Raji (cell line): ENCODE measurements around the gene AMT.

ENCODE experiments used
- POLR2A ChIP-seq: IDR thresholded peaks from 2 replicates; pipeline ENCODE4 v1.6.1; 2011; ENCODE audit warnings: low read depth, low read length, control low read depth; ENCODE audit not compliant: insufficient read depth

AMT gene

DNA sequence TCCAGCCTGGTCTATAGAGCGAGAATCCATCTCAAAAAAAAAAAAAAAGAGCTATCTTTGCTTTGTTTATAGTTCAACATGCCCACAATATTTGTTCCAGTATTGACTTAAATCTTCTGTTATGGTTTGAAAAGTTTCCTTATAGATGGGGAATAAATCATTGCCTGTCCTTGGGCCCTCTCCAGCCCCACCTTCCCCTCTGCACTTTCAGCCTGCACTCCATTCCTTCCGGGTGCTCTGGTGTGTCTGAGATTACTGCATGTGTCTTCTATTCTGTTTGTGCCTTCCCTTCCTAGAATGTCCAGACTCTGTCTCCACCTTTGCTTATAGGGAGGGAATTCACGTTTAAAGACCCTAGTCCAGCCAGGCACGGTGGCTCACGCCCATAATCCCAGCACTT is 38.9 kb downstream of the AMT start:
- no peak for TF ChIP-seq POLR2A

DNA sequence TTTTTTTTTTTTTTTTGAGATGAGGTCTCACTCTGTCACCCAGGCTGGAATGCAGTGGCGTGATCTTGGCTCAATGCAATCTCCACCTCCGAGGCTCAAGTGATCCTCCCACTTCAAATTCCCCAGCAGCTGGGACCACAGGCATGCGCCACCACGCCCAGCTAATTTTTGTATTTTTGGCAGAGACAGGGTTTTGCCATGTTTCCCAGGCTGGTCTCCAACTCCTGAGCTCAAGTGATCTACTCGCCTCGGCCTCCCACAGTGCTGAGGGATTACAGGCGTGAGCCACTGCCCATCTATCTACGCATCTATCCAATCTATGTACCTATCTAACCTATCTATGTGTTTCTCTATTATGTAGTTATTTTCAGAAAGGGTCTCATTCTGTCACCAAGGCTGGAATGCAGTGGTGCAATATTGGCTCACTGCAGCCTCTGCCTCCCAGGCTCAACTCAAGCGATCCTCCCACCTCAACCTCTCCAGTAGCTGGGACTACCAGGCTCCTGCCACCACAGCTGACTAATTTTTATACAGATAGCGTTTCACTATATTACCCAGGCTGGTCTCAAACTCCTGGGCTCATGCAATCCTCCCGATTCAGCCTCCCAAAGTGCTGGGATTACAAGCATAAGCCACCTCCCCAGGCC is 43.9 kb downstream of the AMT start:
- no peak for TF ChIP-seq POLR2A

DNA sequence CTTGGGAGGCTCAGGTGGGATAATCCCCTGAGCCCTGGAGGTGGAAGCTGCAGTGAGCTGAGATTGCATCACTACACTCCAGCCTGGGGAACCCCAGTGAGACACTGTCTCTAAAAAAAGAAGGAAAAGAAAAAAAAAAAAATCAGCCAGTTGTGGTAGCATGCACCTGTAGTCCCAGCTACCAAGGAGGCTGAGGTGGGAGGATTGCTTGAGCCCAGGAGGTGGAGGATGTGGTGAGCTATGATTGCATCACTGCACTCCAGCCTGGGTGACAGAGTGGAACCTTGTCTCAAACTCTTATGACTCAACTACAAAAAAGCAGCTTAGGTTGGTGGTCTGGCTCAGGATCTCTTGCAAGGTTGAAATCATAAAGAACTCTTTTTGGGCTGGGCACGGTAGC is 44.8 kb downstream of the AMT start:
- TF ChIP-seq POLR2A, result no peak

DNA sequence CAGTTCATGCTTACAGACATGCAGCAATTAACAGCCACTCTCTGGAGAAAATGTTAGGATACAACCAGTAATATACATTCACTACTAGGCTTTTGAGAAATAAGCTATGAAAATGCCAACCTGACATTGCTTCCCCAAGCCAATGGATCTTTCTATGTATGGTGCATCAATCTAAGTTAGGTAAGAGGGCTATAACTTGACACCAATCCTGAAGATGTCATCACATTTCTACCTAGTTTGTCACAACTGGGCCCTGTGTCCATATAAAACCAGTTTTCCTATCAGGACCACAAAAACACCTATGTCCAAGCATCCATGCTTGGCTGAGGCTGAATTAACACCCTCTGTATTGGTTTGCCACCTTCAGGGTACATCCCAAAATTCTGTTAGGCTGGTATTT is 50.3 kb downstream of the AMT start:
- TF ChIP-seq POLR2A, result no peak

DNA sequence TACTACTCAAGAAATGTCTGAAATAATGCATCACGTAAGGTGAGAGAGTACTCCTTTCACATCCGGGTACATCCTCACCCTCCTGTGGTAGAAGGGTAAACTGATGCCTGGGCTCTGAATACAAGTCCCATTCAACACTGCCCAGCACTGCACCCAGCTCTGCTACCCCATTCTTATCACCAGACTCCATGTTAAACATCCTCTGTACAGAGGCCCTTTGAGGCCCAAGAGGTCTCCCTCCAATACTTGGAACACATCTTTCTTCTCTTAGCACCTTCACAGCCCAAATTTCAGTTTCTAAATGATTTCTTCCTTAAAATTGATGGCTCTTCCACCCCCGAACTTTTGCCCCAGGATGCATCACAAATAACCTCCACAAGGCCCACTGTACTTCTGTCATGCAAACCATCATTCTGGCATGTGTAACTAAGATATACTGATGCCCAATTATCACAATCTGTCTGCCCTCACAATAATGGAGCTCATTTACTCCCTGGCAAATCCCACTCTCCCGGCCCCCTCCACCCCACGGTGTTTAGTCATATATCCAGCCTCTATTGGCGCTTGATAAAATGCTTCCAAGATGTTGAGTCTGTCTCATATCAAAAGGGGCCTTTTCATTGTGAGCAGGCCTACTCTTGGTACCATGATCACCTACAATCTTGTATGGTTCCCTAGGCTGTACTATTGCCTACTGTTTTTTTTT is 51.5 kb downstream of the AMT start:
- TF ChIP-seq POLR2A, result no peak
